AG04450 (cell line): Measurements from ENCODE around the gene OST4. TPM values are rescaled to one million over a fixed set of nuclear protein-coding genes. Genes with fewer than 3 reads are reported as not detected.

ENCODE experiments used
- CTCF ChIA-PET: fragments of 300-600, 350-600 bp; formaldehyde crosslinking; extraction: SDS; loops from one replicate; lab custom pipeline; 2022; ENCODE audit warnings: antibody characterized with exemption, inconsistent platforms; lab: Charles Lee
- POLR2A ChIA-PET: fragments of 350-600 bp; formaldehyde crosslinking; extraction: SDS; loops from one replicate; lab custom pipeline; 2021; ENCODE audit warnings: antibody characterized with exemption, inconsistent platforms; lab: Yijun Ruan, JAX
- DNase-seq: peaks from one replicate; pipeline ENCODE4 v3.0.0-alpha.2; 2011; ENCODE audit warnings: low read depth, low spot score
- H3K27ac ChIP-seq: one replicate; pipeline ENCODE4 v1.5.1; 2012; ENCODE audit warnings: low read depth, low read length, control low read depth
- H3K27me3 ChIP-seq: one replicate; pipeline ENCODE4 v1.6.0; 2012; ENCODE audit warnings: low read length; ENCODE audit not compliant: control insufficient read depth, insufficient read depth
- H3K4me3 ChIP-seq: 2 replicates; pipeline ENCODE4 v1.5.1; 2011; ENCODE audit warnings: mild to moderate bottlenecking, low read depth, low read length, control low read depth
- H3K9me3 ChIP-seq: 2 replicates; pipeline ENCODE4 v1.5.1; 2012; ENCODE audit warnings: low read length; ENCODE audit not compliant: control insufficient read depth, insufficient read depth
- polyA plus RNA-seq: library from polyadenylated mRNA; depleted of rRNA; stranded (reverse); fragments of >200 nt; gene quantifications from 2 replicates; pipeline ENCODE4 v1.2.3, GENCODE V29; 2011
- TF ChIP-seq, protein P1 (sequence below): IDR thresholded peaks from 2 replicates; pipeline ENCODE4 v1.5.1; 2011; ENCODE audit warnings: low read depth, low read length, control low read depth, inconsistent platforms

The OST4 gene
- polyA plus RNA-seq, 1 experiment, result 679 TPM

DNA sequence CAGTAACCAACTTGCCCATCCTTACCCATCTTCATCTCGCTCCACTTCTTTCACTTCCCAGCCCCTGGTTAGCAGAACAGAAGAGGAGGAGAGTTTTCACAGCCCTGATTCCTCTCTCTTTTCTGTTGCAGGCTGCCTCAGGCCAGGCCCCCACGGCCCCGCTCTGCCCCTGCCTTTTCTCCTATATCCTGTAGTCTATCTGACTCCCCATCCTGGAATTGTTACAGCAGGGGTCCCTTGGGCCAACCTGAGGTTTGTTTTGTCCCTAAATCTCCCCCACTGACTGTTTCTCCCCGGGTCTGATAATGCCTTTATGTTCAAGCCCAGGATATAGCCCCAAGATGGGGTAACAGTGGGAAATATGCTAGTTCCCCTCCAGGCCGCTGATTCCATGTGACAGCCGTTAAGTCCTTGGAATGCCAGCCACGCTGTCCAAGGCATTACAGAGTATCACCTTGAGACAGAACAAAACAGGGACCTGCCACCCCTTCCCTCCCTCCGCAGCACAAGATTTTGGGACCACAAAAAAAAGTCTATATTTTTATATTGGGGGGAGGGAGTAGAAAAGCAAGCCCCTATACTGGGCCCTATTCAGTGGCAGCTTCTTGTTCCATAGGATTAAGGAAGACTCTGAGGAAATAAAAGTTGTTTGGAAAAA lies 1.4 kb downstream of the OST4 start:
- ChIA-PET POLR2A (interaction anchor here (0.5 to 1.4 kb wide), 2 partner anchors 11 to 18 kb away, joined by 4 to 5 read pairs; partner anchors contain the start of gene AGBL5), CTCF (interaction anchor here (1.9 kb wide), 1 partner anchor 11 kb away, joined by 6 read pairs; no protein-coding TSS in a partner anchor)
- Histone ChIP-seq H3K27me3 (no peaks in the 10 kb centered on the region), H3K27ac (peak overlapping the region; percentile 11), H3K4me3 (peak overlapping the region; percentile 96), H3K9me3 (peaks cover 2% of the 10 kb centered on the region; the same call in 1 of the 2 replicates)
- TF ChIP-seq, protein P1, sequence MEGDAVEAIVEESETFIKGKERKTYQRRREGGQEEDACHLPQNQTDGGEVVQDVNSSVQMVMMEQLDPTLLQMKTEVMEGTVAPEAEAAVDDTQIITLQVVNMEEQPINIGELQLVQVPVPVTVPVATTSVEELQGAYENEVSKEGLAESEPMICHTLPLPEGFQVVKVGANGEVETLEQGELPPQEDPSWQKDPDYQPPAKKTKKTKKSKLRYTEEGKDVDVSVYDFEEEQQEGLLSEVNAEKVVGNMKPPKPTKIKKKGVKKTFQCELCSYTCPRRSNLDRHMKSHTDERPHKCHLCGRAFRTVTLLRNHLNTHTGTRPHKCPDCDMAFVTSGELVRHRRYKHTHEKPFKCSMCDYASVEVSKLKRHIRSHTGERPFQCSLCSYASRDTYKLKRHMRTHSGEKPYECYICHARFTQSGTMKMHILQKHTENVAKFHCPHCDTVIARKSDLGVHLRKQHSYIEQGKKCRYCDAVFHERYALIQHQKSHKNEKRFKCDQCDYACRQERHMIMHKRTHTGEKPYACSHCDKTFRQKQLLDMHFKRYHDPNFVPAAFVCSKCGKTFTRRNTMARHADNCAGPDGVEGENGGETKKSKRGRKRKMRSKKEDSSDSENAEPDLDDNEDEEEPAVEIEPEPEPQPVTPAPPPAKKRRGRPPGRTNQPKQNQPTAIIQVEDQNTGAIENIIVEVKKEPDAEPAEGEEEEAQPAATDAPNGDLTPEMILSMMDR, result no peak
- DNase-seq, result no peak

DNA sequence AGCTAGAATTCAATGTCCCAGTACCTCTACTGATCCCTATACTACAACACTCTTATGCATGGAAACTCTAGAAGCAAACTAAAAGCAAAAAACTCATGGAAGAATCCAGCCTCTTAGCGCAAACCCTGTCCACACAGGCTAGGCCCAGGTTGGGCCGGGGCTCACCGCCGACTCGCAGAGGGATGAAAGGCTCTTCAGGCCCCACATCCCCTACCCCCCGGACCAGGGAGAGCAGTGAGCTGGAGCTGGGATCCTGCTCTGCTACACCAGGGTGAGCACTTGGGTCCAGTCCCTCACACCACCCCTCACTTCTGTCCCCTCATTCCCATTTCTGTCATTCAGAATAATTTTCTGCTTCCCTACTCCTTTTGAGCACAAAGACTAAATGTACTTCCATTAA lies 2.0 kb downstream of the OST4 start:
- TF ChIP-seq, protein P1, result no peak
- Histone ChIP-seq H3K9me3 (peaks cover 2% of the 10 kb centered on the region; the same call in 1 of the 2 replicates), H3K27ac (no peak overlapping the region), H3K27me3 (no peaks in the 10 kb centered on the region), H3K4me3 (peak overlapping the region; percentile 42)
- DNase-seq, result no peak
- CTCF ChIA-PET, result interaction anchor here (1.3 to 1.4 kb wide), 2 partner anchors 107 to 234 kb away, joined by 3 to 6 read pairs; no protein-coding TSS in a partner anchor
- POLR2A ChIA-PET, result interaction anchor here (1.4 kb wide), 1 partner anchor 18 kb away, joined by 4 read pairs; the partner anchor contains the start of gene AGBL5

DNA sequence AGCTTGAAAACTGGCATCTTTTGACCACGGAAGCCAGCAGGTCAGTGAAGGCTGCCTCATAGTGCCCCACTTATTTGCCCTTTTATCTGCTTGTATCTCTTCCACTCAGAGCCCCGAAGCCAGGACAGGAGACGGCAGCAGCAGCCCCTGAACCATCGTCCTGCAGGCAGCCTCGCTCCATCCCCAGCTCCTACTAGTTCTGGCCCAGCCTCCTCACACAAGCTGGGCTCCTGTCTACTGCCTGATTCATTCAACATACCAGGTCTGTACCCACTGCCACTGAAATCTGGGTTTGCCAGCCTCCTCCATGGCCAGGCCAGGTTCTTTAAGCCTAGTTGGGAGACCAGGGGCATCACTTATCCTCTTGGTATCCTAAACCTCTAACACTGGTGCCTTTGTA lies 4.1 kb downstream of the OST4 start:
- DNase-seq, result no peak
- TF ChIP-seq, protein P1, result no peak
- Histone ChIP-seq H3K9me3 (peaks cover 2% of the 10 kb centered on the region; the same call in 1 of the 2 replicates), H3K27ac (no peak overlapping the region), H3K4me3 (no peak overlapping the region), H3K27me3 (no peaks in the 10 kb centered on the region)
- POLR2A ChIA-PET, result interaction anchor here (0.7 to 1.6 kb wide), 4 partner anchors 8 to 17 kb away, joined by 4 to 8 read pairs (median 6); partner anchors contain the start of gene AGBL5
- CTCF ChIA-PET, result interaction anchor here (0.9 kb wide), 1 partner anchor 13 kb away, joined by 3 read pairs; no protein-coding TSS in a partner anchor

DNA sequence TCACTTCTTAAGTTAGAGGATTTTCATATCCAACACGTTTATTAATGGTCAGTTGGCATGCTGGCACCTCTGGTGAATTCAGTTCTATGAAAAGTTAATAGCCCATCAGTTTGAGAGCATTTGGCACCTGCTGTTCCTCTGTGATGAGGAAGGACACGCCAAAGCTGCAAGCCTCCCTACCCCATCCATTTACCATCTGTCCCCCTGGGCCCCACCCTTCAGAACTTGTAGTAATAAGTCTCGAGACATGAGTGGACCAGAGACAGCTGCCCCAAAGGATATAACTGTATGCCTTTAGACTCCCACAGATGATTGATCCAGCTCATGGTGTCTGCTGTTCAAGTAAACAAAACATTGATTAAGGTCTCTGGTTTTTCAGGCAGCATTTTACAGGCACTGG lies 6.3 kb downstream of the OST4 start:
- ChIA-PET POLR2A (interaction anchor here (0.5 to 1.1 kb wide), 3 partner anchors 16 to 246 kb away, joined by 3 to 4 read pairs (median 3); no protein-coding TSS in a partner anchor), CTCF (interaction anchor here (1.0 kb wide), 1 partner anchor 13 kb away, joined by 4 read pairs; the partner anchor contains the start of gene EMILIN1)
- Histone ChIP-seq H3K27ac (no peak overlapping the region), H3K27me3 (no peaks in the 10 kb centered on the region), H3K4me3 (no peak overlapping the region), H3K9me3 (no peaks in the 10 kb centered on the region)
- DNase-seq, result no peak
- TF ChIP-seq, protein P1, result no peak

DNA sequence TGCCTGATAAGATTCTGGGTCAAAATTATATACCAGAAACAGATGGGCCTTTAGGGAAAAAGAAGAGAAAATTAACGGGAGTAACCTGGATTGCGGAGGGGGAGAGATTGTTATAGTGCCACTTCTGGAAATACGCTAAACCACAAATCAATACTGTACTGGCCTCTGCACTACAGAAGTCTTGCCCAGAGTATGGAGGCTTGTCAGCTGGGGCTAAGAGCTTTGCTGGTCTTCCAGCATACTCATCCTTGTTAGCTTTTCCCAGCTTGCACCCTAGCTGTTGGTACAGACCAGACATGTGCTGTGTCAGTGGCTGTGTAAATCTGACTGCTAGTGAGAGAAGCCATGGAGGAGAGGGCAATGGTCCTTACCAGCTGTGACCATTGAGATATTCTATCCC lies 11.1 kb downstream of the OST4 start:
- CTCF ChIA-PET, result no interaction called here
- H3K27ac ChIP-seq, result no peak overlapping the region
- no peak for DNase-seq

More for the DNA sequence above, 11.1 kb downstream of the OST4 start:
- Histone ChIP-seq H3K4me3 (no peak overlapping the region), H3K9me3 (no peaks in the 10 kb centered on the region), H3K27me3 (no peaks in the 10 kb centered on the region)
- TF ChIP-seq, protein P1, result no peak
- POLR2A ChIA-PET, result interaction anchor here (0.7 to 3.0 kb wide), 6 partner anchors 10 to 51 kb away, joined by 3 to 10 read pairs (median 4); partner anchors contain the start of gene OST4
